Measurements from ENCODE around the gene PIEZO1. TPM values are rescaled to one million over a fixed set of nuclear protein-coding genes. Genes with fewer than 3 reads are reported as not detected.

The PIEZO1 gene
- total RNA-seq, 1 experiment from 2014 or later, result 224 TPM

- Histone ChIP-seq H3K36me3 (ENCODE audit: control insufficient read depth in 1 of 2, insufficient read depth in 2 of 2, low read length in 2 of 2) (peaks cover 66 to 91% of the 10 kb centered on the region in 2 experiments; a peak in 3 of 4 replicates), H3K9me2 (ENCODE audit: insufficient read depth) (no peaks in the 10 kb centered on the region), H3K9me3 (ENCODE audit: control insufficient read depth in 1 of 2, insufficient read depth in 1 of 2, low read depth in 1 of 2, low read length in 2 of 2) (no peaks in the 10 kb centered on the region), H3K27me3 (ENCODE audit: insufficient read depth, low read length) (no peaks in the 10 kb centered on the region), H3K4me2 (ENCODE audit: low read length) (no peak overlapping the region), H3K4me1 (ENCODE audit: control insufficient read depth in 1 of 2, insufficient read depth in 2 of 2, low read length in 2 of 2) (no peaks in the 10 kb centered on the region), H3K9ac (ENCODE audit: low read length) (no peak overlapping the region), H3K79me2 (ENCODE audit: insufficient read depth, low read length) (no peaks in the 10 kb centered on the region), H4K20me1 (ENCODE audit: insufficient read depth) (0 out of 2 replicates have a peak, but pooled peaks cover 3% of the 10 kb centered on the region), H3K4me3 (replicated peaks in 1 of 2; ENCODE audit: low read depth in 1 of 2, low read length in 2 of 2) (no peak overlapping the region), H2AFZ (ENCODE audit: low read depth, low read length, poor library complexity, severe bottlenecking) (no peak overlapping the region), H3K27ac (ENCODE audit: low read depth, low read length) (no peak overlapping the region)
- DNase-seq (ENCODE audit: low read depth, low spot score) (no peak), ATAC-seq (no peak)
- intact Hi-C loops (cut with micrococcal nuclease), result no loop called here
- POLR2A ChIA-PET, result no interaction called here
- no peak for TF ChIP-seq SP1 (IDR thresholded peaks at IDR 0.05; ENCODE audit: low read depth)
- no peak for TF ChIP-seq ELF1 (IDR thresholded peaks at IDR 0.05; ENCODE audit: borderline replicate concordance, low read depth)
- no peak for TF ChIP-seq CTCF (IDR thresholded peaks at IDR 0.05 in 2 of 3, conservative IDR thresholded peaks at IDR 0.05 in 1 of 3; ENCODE audit: borderline replicate concordance in 1 of 3, insufficient read depth in 1 of 3, low read depth in 2 of 3, low read length in 2 of 3)
- TF ChIP-seq YY1 (IDR thresholded peaks at IDR 0.05; ENCODE audit: extremely low read depth, insufficient replicate concordance, low read depth, low read length), result no peak
- TF ChIP-seq RAD21 (IDR thresholded peaks at IDR 0.05; ENCODE audit: low read depth), result no peak
- no peak for TF ChIP-seq POLR2AphosphoS5 (IDR thresholded peaks at IDR 0.05; ENCODE audit: low read depth, low read length)
- no peak for TF ChIP-seq SRF (IDR thresholded peaks at IDR 0.05; ENCODE audit: low read depth)
- TF ChIP-seq REST (IDR thresholded peaks at IDR 0.05; ENCODE audit: low read depth), result no peak
- no peak for TF ChIP-seq TCF7L2 (IDR thresholded peaks at IDR 0.05; ENCODE audit: borderline replicate concordance, extremely low read depth, insufficient read depth, insufficient read length)
- no peak for TF ChIP-seq ATF3 (IDR thresholded peaks at IDR 0.05)
- no peak for TF ChIP-seq ZFX (IDR thresholded peaks at IDR 0.05)
- no peak for TF ChIP-seq POLR2A (IDR thresholded peaks at IDR 0.05; ENCODE audit: borderline replicate concordance, extremely low read depth, insufficient read depth, insufficient read length)
- TF ChIP-seq, protein P1, sequence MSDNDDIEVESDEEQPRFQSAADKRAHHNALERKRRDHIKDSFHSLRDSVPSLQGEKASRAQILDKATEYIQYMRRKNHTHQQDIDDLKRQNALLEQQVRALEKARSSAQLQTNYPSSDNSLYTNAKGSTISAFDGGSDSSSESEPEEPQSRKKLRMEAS (IDR thresholded peaks at IDR 0.05), result no peak
- TF ChIP-seq, protein P2, sequence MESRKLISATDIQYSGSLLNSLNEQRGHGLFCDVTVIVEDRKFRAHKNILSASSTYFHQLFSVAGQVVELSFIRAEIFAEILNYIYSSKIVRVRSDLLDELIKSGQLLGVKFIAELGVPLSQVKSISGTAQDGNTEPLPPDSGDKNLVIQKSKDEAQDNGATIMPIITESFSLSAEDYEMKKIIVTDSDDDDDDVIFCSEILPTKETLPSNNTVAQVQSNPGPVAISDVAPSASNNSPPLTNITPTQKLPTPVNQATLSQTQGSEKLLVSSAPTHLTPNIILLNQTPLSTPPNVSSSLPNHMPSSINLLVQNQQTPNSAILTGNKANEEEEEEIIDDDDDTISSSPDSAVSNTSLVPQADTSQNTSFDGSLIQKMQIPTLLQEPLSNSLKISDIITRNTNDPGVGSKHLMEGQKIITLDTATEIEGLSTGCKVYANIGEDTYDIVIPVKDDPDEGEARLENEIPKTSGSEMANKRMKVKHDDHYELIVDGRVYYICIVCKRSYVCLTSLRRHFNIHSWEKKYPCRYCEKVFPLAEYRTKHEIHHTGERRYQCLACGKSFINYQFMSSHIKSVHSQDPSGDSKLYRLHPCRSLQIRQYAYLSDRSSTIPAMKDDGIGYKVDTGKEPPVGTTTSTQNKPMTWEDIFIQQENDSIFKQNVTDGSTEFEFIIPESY (IDR thresholded peaks at IDR 0.05; ENCODE audit: extremely low read depth, insufficient replicate concordance, low read length), result no peak
- no peak for TF ChIP-seq FOSL1 (IDR thresholded peaks at IDR 0.05; ENCODE audit: low read depth)
- TF ChIP-seq EZH2 (IDR thresholded peaks at IDR 0.05), result no peak
- TF ChIP-seq EZH2phosphoT487 (IDR thresholded peaks at IDR 0.05; ENCODE audit: borderline replicate concordance), result no peak
- RAD21 ChIA-PET (ENCODE audit: low non-redundant PET in 1 of 2, low total read pairs in 2 of 2, uncharacterized antibody in 2 of 2, unreplicated experiment in 2 of 2), result no interaction called here
- no TSS peak for BruUV-seq (replicated peaks)
- CTCF ChIA-PET, result no interaction called here
These were observed 65.1 kb downstream of the PIEZO1 start for GRCh38 chr16:88719933-88720296.

Measured in HCT116 (cell line).